AG04450 (cell line): ENCODE data around the gene AK2. TPM values are rescaled to one million over a fixed set of nuclear protein-coding genes. Genes with fewer than 3 reads are reported as not detected.
"Not testable (repeated sequence)": the region's sequence is repeated elsewhere in the genome, so short reads cannot be mapped to it uniquely, and the experiment has no call there.

Experiments
- CTCF ChIA-PET: fragments of 300-600, 350-600 bp; formaldehyde crosslinking; extraction: SDS; loops from one replicate; lab custom pipeline; 2022; ENCODE audit warnings: antibody characterized with exemption, inconsistent platforms; lab: Charles Lee
- POLR2A ChIA-PET: fragments of 350-600 bp; formaldehyde crosslinking; extraction: SDS; loops from one replicate; lab custom pipeline; 2021; ENCODE audit warnings: antibody characterized with exemption, inconsistent platforms; lab: Yijun Ruan, JAX
- DNase-seq: peaks from one replicate; pipeline ENCODE4 v3.0.0-alpha.2; 2011; ENCODE audit warnings: low read depth, low spot score
- H3K27ac ChIP-seq: one replicate; pipeline ENCODE4 v1.5.1; 2012; ENCODE audit warnings: low read depth, low read length, control low read depth
- H3K27me3 ChIP-seq: one replicate; pipeline ENCODE4 v1.6.0; 2012; ENCODE audit warnings: low read length; ENCODE audit not compliant: control insufficient read depth, insufficient read depth
- H3K4me3 ChIP-seq: 2 replicates; pipeline ENCODE4 v1.5.1; 2011; ENCODE audit warnings: mild to moderate bottlenecking, low read depth, low read length, control low read depth
- H3K9me3 ChIP-seq: 2 replicates; pipeline ENCODE4 v1.5.1; 2012; ENCODE audit warnings: low read length; ENCODE audit not compliant: control insufficient read depth, insufficient read depth
- CTCF ChIP-seq: IDR thresholded peaks from 2 replicates; pipeline ENCODE4 v1.5.1; 2011; ENCODE audit warnings: low read depth, low read length, control low read depth, inconsistent platforms
- polyA plus RNA-seq: library from polyadenylated mRNA; depleted of rRNA; stranded (reverse); fragments of >200 nt; gene quantifications from 2 replicates; pipeline ENCODE4 v1.2.3, GENCODE V29; 2011

AK2 gene
- polyA plus RNA-seq, 1 experiment, result 129 TPM

GRCh38 chr1:33074193-33074945 is 37.7 kb upstream of the AK2 start:
- POLR2A ChIA-PET, result interaction anchor here (0.6 kb wide), 1 partner anchor 585 kb away, joined by 3 read pairs; no protein-coding TSS in a partner anchor

GRCh38 chr1:33072707-33073106 is 36.0 kb upstream of the AK2 start:
- ChIA-PET POLR2A (interaction anchor here (0.6 kb wide), 1 partner anchor 151 kb away, joined by 6 read pairs; no protein-coding TSS in a partner anchor), CTCF (interaction anchor here (1.7 kb wide), 1 partner anchor 16 kb away, joined by 4 read pairs; no protein-coding TSS in a partner anchor)
- TF ChIP-seq CTCF, result no peak
- Histone ChIP-seq H3K27me3 (peaks cover 4% of the 10 kb centered on the region), H3K9me3 (no peaks in the 10 kb centered on the region), H3K27ac (no peak overlapping the region), H3K4me3 (no peak overlapping the region)
- DNase-seq, result no peak

More at GRCh38 chr1:33074193-33074945, 37.7 kb upstream of the AK2 start:
- Histone ChIP-seq H3K9me3 (no peaks in the 10 kb centered on the region), H3K27ac (no peak overlapping the region), H3K27me3 (peaks cover 4% of the 10 kb centered on the region), H3K4me3 (no peak overlapping the region)
- no peak for DNase-seq
- CTCF ChIA-PET, result interaction anchor here (1.1 to 1.4 kb wide), 2 partner anchors 12 to 199 kb away, joined by 4 to 12 read pairs; no protein-coding TSS in a partner anchor
- TF ChIP-seq CTCF, result no peak

- TF ChIP-seq CTCF, result no peak
- CTCF ChIA-PET, result no interaction called here
- DNase-seq, result no peak
- Histone ChIP-seq H3K27ac (no peak overlapping the region), H3K4me3 (no peak overlapping the region), H3K27me3 (peaks cover 4% of the 10 kb centered on the region), H3K9me3 (no peaks in the 10 kb centered on the region; the same call in 1 of the 2 replicates)
- POLR2A ChIA-PET, result interaction anchor here (1.2 kb wide), 1 partner anchor 10 kb away, joined by 3 read pairs; the partner anchor contains the start of gene AZIN2
These were observed 33.9 kb upstream of the AK2 start for GRCh38 chr1:33070628-33071027.

- CTCF ChIA-PET, result interaction anchor here (0.6 kb wide), 1 partner anchor 13 kb away, joined by 3 read pairs; no protein-coding TSS in a partner anchor
- H3K27me3 ChIP-seq, POLR2A ChIA-PET, DNase-seq, H3K27ac ChIP-seq, H3K4me3 ChIP-seq: not testable (repeated sequence)
- peaks cover 16% of the 10 kb centered on the region for H3K9me3 ChIP-seq
These were observed 31.4 kb upstream of the AK2 start for GRCh38 chr1:33068108-33068507.

GRCh38 chr1:33066477-33066876 is 29.8 kb upstream of the AK2 start:
- H3K4me3 ChIP-seq, H3K27me3 ChIP-seq, POLR2A ChIA-PET, DNase-seq, H3K27ac ChIP-seq: not testable (repeated sequence)
- CTCF ChIA-PET, result interaction anchor here (1.1 kb wide), 1 partner anchor 12 kb away, joined by 4 read pairs; no protein-coding TSS in a partner anchor
- peaks cover 30% of the 10 kb centered on the region for H3K9me3 ChIP-seq

GRCh38 chr1:33065301-33065700 is 28.6 kb upstream of the AK2 start:
- ChIA-PET POLR2A (no interaction called here), CTCF (interaction anchor here (1.1 kb wide), 1 partner anchor 10 kb away, joined by 4 read pairs; no protein-coding TSS in a partner anchor)
- DNase-seq, result no peak
- peaks cover 2% of the 10 kb centered on the region for H3K27me3 ChIP-seq
- H3K27ac ChIP-seq, result no peak overlapping the region
- no peak overlapping the region for H3K4me3 ChIP-seq
- peaks cover 30% of the 10 kb centered on the region for H3K9me3 ChIP-seq
- no peak for TF ChIP-seq CTCF

- DNase-seq, CTCF ChIA-PET, H3K27me3 ChIP-seq, H3K27ac ChIP-seq, POLR2A ChIA-PET, H3K4me3 ChIP-seq: not testable (repeated sequence)
- H3K9me3 ChIP-seq, result peaks cover 30% of the 10 kb centered on the region
These were observed 27.6 kb upstream of the AK2 start for GRCh38 chr1:33064284-33064683.
